HepG2 (cell line): ENCODE measurements around the gene TGM6. TPM values are rescaled to one million over a fixed set of nuclear protein-coding genes. Genes with fewer than 3 reads are reported as not detected.

Experiments used
- CREM ChIP-seq, 2 experiments: sonication (generic) in 1 of 2; formaldehyde crosslinking in 1 of 2; IDR thresholded peaks; 2 replicates each; pipeline versions ENCODE4 v1.4.0 to v1.6.1; 2016 to 2020; ENCODE audit warnings: antibody characterized with exemption in 1 of 2, mild to moderate bottlenecking in 1 of 2, missing genetic modification reagents in 1 of 2
- FOSL2 ChIP-seq: sonication (generic); formaldehyde crosslinking; IDR thresholded peaks from 2 replicates; pipeline ENCODE4 v1.4.0; 2020; ENCODE audit warnings: missing genetic modification reagents
- GPN1 ChIP-seq: sonication (generic); formaldehyde crosslinking; IDR thresholded peaks from 2 replicates; pipeline ENCODE4 v1.5.1; 2020; ENCODE audit warnings: missing genetic modification reagents, borderline replicate concordance
- GTF3A ChIP-seq: sonication (generic); formaldehyde crosslinking; conservative IDR thresholded peaks from 2 replicates; pipeline ENCODE4 v1.4.0; 2020; ENCODE audit warnings: mild to moderate bottlenecking, missing genetic modification reagents
- HMGXB3 ChIP-seq: sonication (generic); formaldehyde crosslinking; IDR thresholded peaks from 2 replicates; pipeline ENCODE4 v1.4.0; 2020; ENCODE audit warnings: missing genetic modification reagents, borderline replicate concordance
- JUNB ChIP-seq: sonication (generic); formaldehyde crosslinking; IDR thresholded peaks from 2 replicates; pipeline ENCODE4 v1.8.0; 2022; ENCODE audit warnings: missing genetic modification reagents, mild to moderate bottlenecking, borderline replicate concordance
- MED8 ChIP-seq: sonication (generic); formaldehyde crosslinking; IDR thresholded peaks from 2 replicates; pipeline ENCODE4 v1.8.1; 2023; ENCODE audit warnings: mild to moderate bottlenecking, missing genetic modification reagents; ENCODE audit not compliant: insufficient replicate concordance
- NFE2 ChIP-seq: sonication (generic); formaldehyde crosslinking; IDR thresholded peaks from 2 replicates; pipeline ENCODE4 v1.4.0; 2020; ENCODE audit warnings: missing genetic modification reagents
- SOX6 ChIP-seq, 2 experiments: fragments of 450-650 bp in 1 of 2; sonication (generic) in 1 of 2; formaldehyde crosslinking in 1 of 2; IDR thresholded peaks; 2 replicates each; pipeline versions ENCODE4 v1.4.0 to v1.6.1; 2017 to 2020; ENCODE audit warnings: antibody characterized with exemption in 1 of 2, mild to moderate bottlenecking in 1 of 2, missing genetic modification reagents in 1 of 2
- SYNCRIP ChIP-seq: fragments of 200-400 bp; formaldehyde crosslinking; IDR thresholded peaks from 2 replicates; pipeline ENCODE4 v1.6.1; 2018; ENCODE audit warnings: mild to moderate bottlenecking, low read depth, low read length; ENCODE audit not compliant: insufficient read depth
- ZBTB3 ChIP-seq: sonication (generic); formaldehyde crosslinking; IDR thresholded peaks from 2 replicates; pipeline ENCODE4 v1.4.0; 2020; ENCODE audit warnings: low read depth, mild to moderate bottlenecking, moderate library complexity, missing genetic modification reagents, borderline replicate concordance
- ZBTB42 ChIP-seq: sonication (generic); formaldehyde crosslinking; IDR thresholded peaks from 2 replicates; pipeline ENCODE4 v1.5.0; 2020; ENCODE audit warnings: mild to moderate bottlenecking, missing genetic modification reagents
- ZHX1 ChIP-seq: sonication (generic); formaldehyde crosslinking; IDR thresholded peaks from 2 replicates; pipeline ENCODE4 v1.8.1; 2022; ENCODE audit warnings: low read depth, mild to moderate bottlenecking, missing genetic modification reagents
- ZNF234 ChIP-seq: sonication (generic); formaldehyde crosslinking; conservative IDR thresholded peaks from 2 replicates; pipeline ENCODE4 v1.5.1; 2020; ENCODE audit warnings: mild to moderate bottlenecking, missing genetic modification reagents
- ZNF44 ChIP-seq: sonication (generic); formaldehyde crosslinking; IDR thresholded peaks from 2 replicates; pipeline ENCODE4 v1.5.1; 2020; ENCODE audit warnings: mild to moderate bottlenecking, missing genetic modification reagents
- ZNF510 ChIP-seq: sonication (generic); formaldehyde crosslinking; IDR thresholded peaks from 2 replicates; pipeline ENCODE4 v1.4.0; 2020; ENCODE audit warnings: low read depth, mild to moderate bottlenecking, missing genetic modification reagents
- ZNF557 ChIP-seq: sonication (generic); formaldehyde crosslinking; IDR thresholded peaks from 2 replicates; pipeline ENCODE4 v1.4.0; 2020; ENCODE audit warnings: missing genetic modification reagents
- ZNF713 ChIP-seq: sonication (generic); formaldehyde crosslinking; IDR thresholded peaks from 2 replicates; pipeline ENCODE4 v1.4.0; 2020; ENCODE audit warnings: mild to moderate bottlenecking, missing genetic modification reagents
- ZNF850 ChIP-seq: sonication (generic); formaldehyde crosslinking; conservative IDR thresholded peaks from 2 replicates; pipeline ENCODE4 v1.9.0; 2021; ENCODE audit warnings: mild to moderate bottlenecking, missing genetic modification reagents
- polyA plus RNA-seq, 8 experiments: library from polyadenylated mRNA; depleted of rRNA in 3 of 8; stranded (reverse) in 7 of 8; unstranded in 1 of 8; fragments of >200 nt; fragmentation: Illumina TruSeq in 4 of 8; extraction: Trizol in 4 of 8; gene quantifications; 2 replicates each; pipeline versions ENCODE4 v1.2.1 to v1.2.3, GENCODE V29; 2011 to 2016; ENCODE audit warnings: low read depth in 4 of 8, missing spikeins in 1 of 8, mixed read lengths in 1 of 8; ENCODE audit not compliant: insufficient read depth in 1 of 8
- total RNA-seq, 5 experiments: library from RNA; depleted of rRNA; stranded (reverse); fragments of >200 nt; fragmentation: Illumina TruSeq; extraction: Trizol; gene quantifications; 2 replicates each; pipeline ENCODE4 v1.2.3, GENCODE V29; 2016; ENCODE audit warnings: low read depth in 1 of 5
- TF ChIP-seq, protein P1 (sequence below): sonication (generic); formaldehyde crosslinking; IDR thresholded peaks from 2 replicates; pipeline ENCODE4 v1.9.0; 2021; ENCODE audit warnings: missing genetic modification reagents, mild to moderate bottlenecking, borderline replicate concordance

TGM6 gene
- total and polyA plus RNA-seq, 2 of the 13 experiments (the other 11 are each of a cell fraction or from before 2014, with no cell fraction given): not detected

DNA sequence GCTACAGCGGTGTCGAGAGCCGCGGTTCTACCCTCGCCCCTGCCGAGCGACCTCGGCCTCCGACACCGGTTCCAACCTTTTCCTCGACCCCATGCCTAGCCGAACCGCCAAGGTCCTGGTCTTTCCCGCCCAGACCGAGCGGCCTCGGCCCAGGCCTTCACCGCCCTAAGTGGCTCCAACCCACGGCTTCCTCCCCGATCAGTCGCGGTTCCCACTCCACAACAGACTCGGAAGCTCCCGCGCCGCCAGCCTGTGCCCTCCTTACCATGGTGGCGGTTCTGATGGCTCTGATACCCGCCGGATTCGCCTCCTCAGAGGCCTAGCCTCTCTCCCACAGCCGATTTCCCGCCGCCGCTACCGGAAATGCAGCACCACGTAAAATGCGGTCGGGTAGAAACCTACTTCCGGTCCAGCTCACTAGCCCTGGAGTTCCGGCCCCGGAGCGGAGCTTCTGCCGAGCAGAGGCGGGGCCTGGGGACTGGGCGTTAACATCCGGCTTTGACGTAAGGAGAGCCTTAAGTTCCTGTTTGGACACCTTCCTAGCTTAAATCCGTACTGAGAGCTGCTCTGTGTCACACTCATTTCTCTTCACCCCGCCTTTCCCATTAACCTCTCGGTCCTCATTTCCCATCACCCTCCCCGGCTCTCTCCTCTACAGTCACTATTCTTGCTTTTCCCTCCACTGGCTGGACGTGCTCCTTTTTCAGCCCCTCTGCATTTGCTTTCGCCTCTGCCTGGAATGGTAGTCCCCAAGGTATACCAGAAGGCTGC is 89.9 kb downstream of the TGM6 start, which contains the start of gene SNRPB (continued):
- TF ChIP-seq HMGXB3 (CRISPR knock-in tag) (peak; percentile 94), NFE2 (CRISPR knock-in tag) (peak; percentile 67; the same call in 1 of the 2 replicates), CREM (IDR thresholded peaks at IDR 0.05) (peak; percentile 95), CREM (CRISPR knock-in tag; IDR thresholded peaks at IDR 0.05) (0 out of 2 replicates have a peak, but pooled peaks have one; percentile 27), ZBTB42 (peak; percentile 98), ZNF510 (CRISPR knock-in tag) (peak; percentile 100), GTF3A (CRISPR knock-in tag) (peak; percentile 99), FOSL2 (CRISPR knock-in tag) (peak; percentile 75), ZNF850 (CRISPR knock-in tag) (peak; percentile 90; the same call in 1 of the 2 replicates), MED8 (peak; percentile 99), GPN1 (peak; percentile 95), ZNF557 (CRISPR knock-in tag) (0 out of 2 replicates have a peak, but pooled peaks have one; percentile 93), ZHX1 (CRISPR knock-in tag) (peak; percentile 94), ZBTB3 (no peak; the same call in 1 of the 2 replicates), ZNF44 (peak; percentile 99), JUNB (peak; percentile 89; the same call in 1 of the 2 replicates), ZNF234 (CRISPR knock-in tag) (peak; percentile 98), ZNF713 (CRISPR knock-in tag) (peak; percentile 85), SOX6 (IDR thresholded peaks at IDR 0.05) (no peak), SOX6 (CRISPR knock-in tag; IDR thresholded peaks at IDR 0.05) (peak; percentile 85), SYNCRIP (no peak)
- TF ChIP-seq, protein P1, sequence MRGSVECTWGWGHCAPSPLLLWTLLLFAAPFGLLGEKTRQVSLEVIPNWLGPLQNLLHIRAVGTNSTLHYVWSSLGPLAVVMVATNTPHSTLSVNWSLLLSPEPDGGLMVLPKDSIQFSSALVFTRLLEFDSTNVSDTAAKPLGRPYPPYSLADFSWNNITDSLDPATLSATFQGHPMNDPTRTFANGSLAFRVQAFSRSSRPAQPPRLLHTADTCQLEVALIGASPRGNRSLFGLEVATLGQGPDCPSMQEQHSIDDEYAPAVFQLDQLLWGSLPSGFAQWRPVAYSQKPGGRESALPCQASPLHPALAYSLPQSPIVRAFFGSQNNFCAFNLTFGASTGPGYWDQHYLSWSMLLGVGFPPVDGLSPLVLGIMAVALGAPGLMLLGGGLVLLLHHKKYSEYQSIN (CRISPR knock-in tag): no peak
